Activated CD4-positive, alpha-beta memory T cell treated with anti-CD3 and anti-CD28 coated beads, Interleukin-2, amount 10 ng/mL, durations not matched to agents 7 days and 5 days (primary cell): Measurements from ENCODE around the gene CDX2. TPM values are rescaled to one million over a fixed set of nuclear protein-coding genes. Genes with fewer than 3 reads are reported as not detected.
"Not testable (repeated sequence)": the region's sequence is repeated elsewhere in the genome, so short reads cannot be mapped to it uniquely, and the experiment has no call there.

Source experiments
- CTCF ChIA-PET: fragments of 350-600 bp; sonication (Branson Sonifier 250); formaldehyde crosslinking; loops from one replicate; lab custom pipeline; 2021; ENCODE audit warnings: antibody characterized with exemption, inconsistent platforms; lab: Charles Lee
- POLR2A ChIA-PET: fragments of 350-600 bp; sonication (Branson Sonifier 250); formaldehyde crosslinking; loops from one replicate; lab custom pipeline; 2021; ENCODE audit warnings: antibody characterized with exemption; lab: Charles Lee
- DNase-seq: peaks from one replicate; pipeline ENCODE4 v3.0.0-alpha.2; 2020
- H3K27ac Mint-ChIP-seq: one replicate; pipeline ENCODE4 v1.8.0; 2021; ENCODE audit warnings: mild to moderate bottlenecking, mixed read lengths
- H3K27me3 Mint-ChIP-seq: one replicate; pipeline ENCODE4 v1.8.0; 2021; ENCODE audit warnings: mixed read lengths
- H3K36me3 Mint-ChIP-seq: one replicate; pipeline ENCODE4 v1.8.0; 2021; ENCODE audit warnings: low read depth, mixed read lengths
- H3K4me1 Mint-ChIP-seq: one replicate; pipeline ENCODE4 v1.8.0; 2021; ENCODE audit warnings: mixed read lengths
- H3K4me3 Mint-ChIP-seq: one replicate; pipeline ENCODE4 v1.8.0; 2021; ENCODE audit warnings: mild to moderate bottlenecking, mixed read lengths
- H3K9me3 Mint-ChIP-seq: one replicate; pipeline ENCODE4 v1.8.0; 2021; ENCODE audit warnings: mixed read lengths
- total RNA-seq, 2 experiments: library from RNA; stranded (reverse); gene quantifications; one replicate each; pipeline ENCODE4 v1.2.3, GENCODE V29; 2021

The CDX2 gene, protein sequence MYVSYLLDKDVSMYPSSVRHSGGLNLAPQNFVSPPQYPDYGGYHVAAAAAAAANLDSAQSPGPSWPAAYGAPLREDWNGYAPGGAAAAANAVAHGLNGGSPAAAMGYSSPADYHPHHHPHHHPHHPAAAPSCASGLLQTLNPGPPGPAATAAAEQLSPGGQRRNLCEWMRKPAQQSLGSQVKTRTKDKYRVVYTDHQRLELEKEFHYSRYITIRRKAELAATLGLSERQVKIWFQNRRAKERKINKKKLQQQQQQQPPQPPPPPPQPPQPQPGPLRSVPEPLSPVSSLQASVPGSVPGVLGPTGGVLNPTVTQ
- not detected for total RNA-seq

- Mint-ChIP-seq H3K4me1 (peaks cover 6% of the 10 kb centered on the region), H3K4me3 (no peak within 1 kb of the TSS), H3K27me3 (peaks cover 76% of the 10 kb centered on the region), H3K27ac (peak within 1 kb of the TSS; percentile 18), H3K9me3 (no peaks in the 10 kb centered on the region), H3K36me3 (peaks cover 3% of the 10 kb centered on the region)
- CTCF ChIA-PET = interaction anchor here (1.0 to 1.4 kb wide), 4 partner anchors 13 to 139 kb away, joined by 3 to 4 read pairs (median 4); no protein-coding TSS in a partner anchor
- POLR2A ChIA-PET = no interaction called here
- DNase-seq = no peak
These were observed at the start of gene CDX2 for GRCh38 chr13:27969082-27969865. TSS of gene CDX2 (minus strand) at chr13:27969315. CDS start at chr13:27969006, 309 bp downstream.

DNA sequence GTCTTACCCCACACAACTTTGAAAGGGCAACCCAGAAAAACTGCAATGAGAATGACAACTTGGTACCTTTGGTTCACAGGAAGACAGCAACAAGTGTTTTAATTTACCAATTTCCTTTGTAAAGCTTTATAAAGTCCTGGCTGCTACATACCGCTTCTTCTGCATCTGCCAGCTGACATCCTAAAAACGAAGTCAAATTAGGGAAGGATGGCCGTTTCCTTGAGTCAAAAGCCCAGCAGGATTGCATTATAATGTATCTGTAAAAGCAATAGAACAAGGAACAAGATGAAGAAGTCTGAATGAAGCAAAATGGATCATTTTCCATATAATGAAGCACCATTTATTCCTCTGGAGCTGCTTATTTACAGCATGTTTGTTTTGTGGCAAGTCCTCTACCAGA, 45.2 kb upstream of the CDX2 start:
- Mint-ChIP-seq H3K9me3 (no peaks in the 10 kb centered on the region), H3K4me1 (peaks cover 1% of the 10 kb centered on the region), H3K27me3 (peaks cover 11% of the 10 kb centered on the region), H3K36me3 (no peaks in the 10 kb centered on the region), H3K27ac (no peak overlapping the region), H3K4me3 (no peak overlapping the region)
- DNase-seq = no peak
- CTCF ChIA-PET = no interaction called here
- POLR2A ChIA-PET = no interaction called here

DNA sequence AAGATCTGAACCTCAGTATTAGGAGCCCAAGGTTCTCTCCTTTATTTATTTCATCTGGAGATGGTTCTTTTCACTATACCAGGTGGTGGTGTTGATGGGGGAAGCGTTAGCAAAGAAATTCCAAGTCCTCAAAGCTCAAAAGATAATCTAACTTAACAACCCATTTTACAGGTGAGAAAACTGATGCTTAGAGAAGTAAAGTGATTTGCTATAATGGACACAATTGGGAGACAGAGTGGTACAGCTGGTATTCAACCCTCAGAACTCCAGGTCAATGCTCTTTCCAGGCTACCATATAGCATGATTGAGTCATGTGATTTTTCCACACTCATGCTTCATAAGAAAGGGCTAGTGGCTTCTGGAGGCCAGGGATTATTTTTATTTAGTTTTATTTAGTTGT, 44.4 kb upstream of the CDX2 start:
- H3K4me1 Mint-ChIP-seq = peaks cover 1% of the 10 kb centered on the region
- H3K27me3 Mint-ChIP-seq = peaks cover 11% of the 10 kb centered on the region
- H3K27ac Mint-ChIP-seq = no peak overlapping the region
- no peaks in the 10 kb centered on the region for H3K9me3 Mint-ChIP-seq
- ChIA-PET CTCF (no interaction called here), POLR2A (no interaction called here)
- H3K4me3 Mint-ChIP-seq = no peak overlapping the region
- DNase-seq = no peak
- H3K36me3 Mint-ChIP-seq = no peaks in the 10 kb centered on the region

DNA sequence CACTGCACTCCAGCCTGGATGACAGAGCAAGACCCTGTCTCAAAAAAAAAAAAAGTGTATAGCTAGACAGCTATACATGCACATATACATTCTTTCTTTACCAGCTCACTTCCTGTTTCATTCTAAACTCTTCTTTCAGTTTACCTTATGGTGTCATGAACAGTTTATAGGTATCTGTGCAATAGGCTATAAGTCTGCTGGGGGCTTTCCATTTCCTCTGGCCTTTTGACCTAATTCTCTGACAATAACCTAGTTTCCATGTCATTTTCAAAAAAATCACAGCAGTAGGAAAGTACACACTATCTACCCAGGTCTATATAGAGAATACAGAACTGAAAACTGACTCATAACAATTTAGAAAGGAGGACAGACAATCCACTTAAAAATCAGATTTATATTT, 43.8 kb upstream of the CDX2 start:
- H3K27ac Mint-ChIP-seq = no peak overlapping the region
- ChIA-PET POLR2A (no interaction called here), CTCF (no interaction called here)
- peaks cover 11% of the 10 kb centered on the region for H3K27me3 Mint-ChIP-seq
- no peak for DNase-seq
- H3K4me3 Mint-ChIP-seq = no peak overlapping the region
- H3K4me1 Mint-ChIP-seq = peaks cover 1% of the 10 kb centered on the region
- H3K36me3 Mint-ChIP-seq = no peaks in the 10 kb centered on the region
- H3K9me3 Mint-ChIP-seq = no peaks in the 10 kb centered on the region

- DNase-seq = no peak
- no peaks in the 10 kb centered on the region for H3K36me3 Mint-ChIP-seq
- no peaks in the 10 kb centered on the region for H3K9me3 Mint-ChIP-seq
- H3K4me1 Mint-ChIP-seq = peaks cover 1% of the 10 kb centered on the region
- no peak overlapping the region for H3K4me3 Mint-ChIP-seq
- ChIA-PET POLR2A (no interaction called here), CTCF (no interaction called here)
- H3K27ac Mint-ChIP-seq = no peak overlapping the region
- peaks cover 11% of the 10 kb centered on the region for H3K27me3 Mint-ChIP-seq
These were observed 43.3 kb upstream of the CDX2 start for GRCh38 chr13:28012383-28012782.

DNA sequence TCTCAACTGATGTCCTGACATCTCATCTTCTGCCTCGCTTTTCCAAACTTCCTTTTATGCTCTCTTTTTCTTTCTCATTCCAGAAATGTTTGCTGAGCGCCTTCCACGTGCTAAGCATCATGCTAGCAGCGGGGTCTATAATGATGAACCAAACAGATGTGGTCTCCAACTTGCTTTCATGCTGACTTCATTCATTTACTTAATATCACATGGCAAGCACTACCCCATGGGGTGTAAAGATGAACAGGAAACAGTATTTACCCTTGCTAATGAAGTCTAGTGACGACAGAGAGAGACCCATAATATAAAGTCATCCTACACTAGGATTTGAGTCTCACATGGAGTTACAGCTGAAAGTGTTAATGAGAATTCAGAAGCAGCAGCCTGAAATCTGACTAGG, 40.9 kb upstream of the CDX2 start:
- Mint-ChIP-seq H3K4me1 (peaks cover 1% of the 10 kb centered on the region), H3K4me3 (no peak overlapping the region)

DNA sequence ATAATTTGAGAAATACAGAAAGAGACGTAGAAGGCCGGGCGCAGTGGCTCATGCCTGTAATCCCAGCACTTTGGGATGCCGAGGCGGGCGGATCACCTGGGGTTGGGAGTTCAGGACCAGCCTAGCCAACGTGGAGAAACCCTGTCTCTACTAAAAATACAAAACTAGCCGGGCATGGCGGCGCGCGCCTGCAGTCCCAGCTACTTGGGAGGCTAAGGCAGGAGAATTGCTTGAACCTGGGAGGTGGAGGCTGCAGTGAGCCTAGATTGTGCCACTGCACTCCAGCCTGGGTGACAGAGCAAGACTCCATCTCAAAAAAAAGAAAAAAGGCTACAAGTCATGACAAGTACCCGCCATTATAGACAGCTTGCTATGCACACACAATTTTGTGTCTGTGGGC, 35.9 kb upstream of the CDX2 start:
- CTCF ChIA-PET, H3K9me3 Mint-ChIP-seq: not testable (repeated sequence)

More for the DNA sequence above, 40.9 kb upstream of the CDX2 start:
- POLR2A ChIA-PET = no interaction called here
- Mint-ChIP-seq H3K36me3 (no peaks in the 10 kb centered on the region), H3K9me3 (no peaks in the 10 kb centered on the region), H3K27ac (no peak overlapping the region), H3K27me3 (peaks cover 5% of the 10 kb centered on the region)
- CTCF ChIA-PET = no interaction called here
- no peak for DNase-seq

GRCh38 chr13:28002886-28003698, 34.0 kb upstream of the CDX2 start:
- no peak overlapping the region for H3K27ac Mint-ChIP-seq
- no peaks in the 10 kb centered on the region for H3K36me3 Mint-ChIP-seq
- DNase-seq = no peak
- H3K4me1 Mint-ChIP-seq = no peaks in the 10 kb centered on the region
- POLR2A ChIA-PET = no interaction called here
- no peak overlapping the region for H3K4me3 Mint-ChIP-seq
- H3K27me3 Mint-ChIP-seq = no peaks in the 10 kb centered on the region
- no peaks in the 10 kb centered on the region for H3K9me3 Mint-ChIP-seq
- CTCF ChIA-PET = interaction anchor here (0.6 to 1.9 kb wide), 3 partner anchors 19 to 641 kb away, joined by 3 to 8 read pairs (median 4); no protein-coding TSS in a partner anchor

More for the DNA sequence above, 35.9 kb upstream of the CDX2 start:
- DNase-seq, H3K27ac Mint-ChIP-seq, H3K27me3 Mint-ChIP-seq, POLR2A ChIA-PET, H3K36me3 Mint-ChIP-seq, H3K4me3 Mint-ChIP-seq, H3K4me1 Mint-ChIP-seq: not testable (repeated sequence)

DNA sequence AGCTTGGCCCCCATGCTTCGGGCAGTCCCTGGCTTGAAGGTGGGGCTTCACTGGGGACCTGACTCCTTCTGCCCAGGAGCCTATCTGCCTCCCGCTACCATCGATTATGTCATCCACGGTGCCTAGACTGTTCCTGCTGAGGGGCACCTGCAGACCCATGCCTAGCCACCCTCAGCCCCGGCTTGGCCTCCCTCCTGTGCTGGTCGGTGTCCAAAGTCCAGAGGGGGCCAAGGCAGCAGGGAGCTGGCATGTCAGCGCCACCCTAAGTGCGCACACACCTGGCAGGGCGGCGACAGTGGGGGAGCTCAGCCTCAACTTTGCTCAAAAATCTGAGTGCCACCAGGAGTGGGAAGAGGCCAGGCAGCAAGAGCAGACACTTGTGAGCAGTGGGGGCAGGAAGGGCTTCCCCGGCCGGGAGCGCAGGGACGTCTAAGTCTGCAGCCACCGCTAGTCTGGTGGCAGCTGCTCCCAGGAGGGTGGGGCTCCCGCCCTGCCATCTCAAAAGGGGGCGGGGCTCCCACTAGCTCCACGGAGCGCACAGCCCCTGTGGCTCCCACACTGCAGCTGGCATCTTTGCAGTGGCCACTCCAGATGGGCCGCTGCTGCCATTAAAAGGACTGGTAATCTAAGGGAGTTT, 32.8 kb upstream of the CDX2 start:
- POLR2A ChIA-PET = no interaction called here
- Mint-ChIP-seq H3K4me1 (no peaks in the 10 kb centered on the region), H3K27ac (no peak overlapping the region), H3K36me3 (no peaks in the 10 kb centered on the region), H3K4me3 (no peak overlapping the region), H3K27me3 (no peaks in the 10 kb centered on the region), H3K9me3 (no peaks in the 10 kb centered on the region)
- DNase-seq = no peak
- CTCF ChIA-PET = no interaction called here

DNA sequence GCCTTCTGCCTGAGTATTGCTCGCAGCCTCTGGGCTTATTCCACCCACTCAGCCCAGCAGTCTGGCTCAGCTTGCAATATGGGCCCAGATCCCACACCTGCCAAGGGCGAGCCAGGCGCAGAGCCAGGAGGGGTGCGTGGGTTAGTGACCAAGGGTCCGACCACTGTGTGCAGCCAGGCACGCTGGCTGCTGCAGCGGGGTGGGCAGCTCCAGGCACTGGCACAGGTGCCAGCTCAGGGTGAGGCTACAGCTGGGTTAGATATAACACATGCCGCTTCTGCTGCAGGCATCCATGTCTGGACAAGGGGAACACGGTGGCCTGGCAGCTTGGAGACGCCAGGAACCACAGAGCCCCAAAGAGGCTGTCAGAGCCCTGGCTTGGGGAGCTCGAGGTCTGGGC, 31.9 kb upstream of the CDX2 start:
- H3K4me3 Mint-ChIP-seq = no peak overlapping the region
- no peak overlapping the region for H3K27ac Mint-ChIP-seq
- CTCF ChIA-PET = no interaction called here
- no peaks in the 10 kb centered on the region for H3K27me3 Mint-ChIP-seq
- no peaks in the 10 kb centered on the region for H3K9me3 Mint-ChIP-seq
- POLR2A ChIA-PET = no interaction called here
- DNase-seq = no peak
- no peaks in the 10 kb centered on the region for H3K4me1 Mint-ChIP-seq
- no peaks in the 10 kb centered on the region for H3K36me3 Mint-ChIP-seq

GRCh38 chr13:28000567-28000966, 31.5 kb upstream of the CDX2 start:
- no peaks in the 10 kb centered on the region for H3K9me3 Mint-ChIP-seq
- DNase-seq = no peak
- H3K27ac Mint-ChIP-seq = no peak overlapping the region
- H3K27me3 Mint-ChIP-seq = no peaks in the 10 kb centered on the region
- H3K36me3 Mint-ChIP-seq = no peaks in the 10 kb centered on the region
- ChIA-PET CTCF (no interaction called here), POLR2A (no interaction called here)
- no peaks in the 10 kb centered on the region for H3K4me1 Mint-ChIP-seq
- no peak overlapping the region for H3K4me3 Mint-ChIP-seq

DNA sequence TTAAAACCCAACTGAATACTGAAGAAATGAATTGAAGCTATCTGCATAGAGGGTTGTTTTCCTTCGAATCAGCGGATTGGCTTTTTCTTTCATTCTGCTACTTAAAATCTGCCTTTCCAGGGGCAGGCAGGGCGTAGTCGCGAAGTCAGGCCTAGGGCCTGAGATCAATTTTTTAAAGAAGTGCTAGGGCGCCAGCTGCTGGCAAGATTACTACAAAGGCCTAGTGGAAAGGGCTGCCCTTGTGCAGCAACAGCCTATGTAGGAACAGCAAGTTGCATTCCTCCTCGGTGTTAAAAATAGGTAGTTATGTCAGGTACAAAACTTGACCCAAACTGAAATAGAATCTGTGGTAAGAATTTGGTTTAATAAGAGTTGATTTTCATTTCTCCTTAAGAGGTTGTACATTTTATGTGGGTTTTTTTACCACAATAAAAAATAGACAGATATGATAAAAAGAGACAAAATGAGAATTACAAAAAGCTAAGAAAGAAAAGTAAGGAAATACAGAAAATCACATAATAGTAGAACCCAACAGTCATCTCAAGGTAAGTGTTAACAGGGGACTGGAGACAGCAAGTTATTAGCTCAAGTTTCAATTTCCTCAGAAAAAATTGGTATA, 28.9 kb upstream of the CDX2 start:
- POLR2A ChIA-PET = no interaction called here
- no peaks in the 10 kb centered on the region for H3K27me3 Mint-ChIP-seq
- CTCF ChIA-PET = no interaction called here
- H3K36me3 Mint-ChIP-seq = no peaks in the 10 kb centered on the region
- no peak overlapping the region for H3K27ac Mint-ChIP-seq
- H3K9me3 Mint-ChIP-seq = no peaks in the 10 kb centered on the region
- DNase-seq = peak; percentile 35
- no peaks in the 10 kb centered on the region for H3K4me1 Mint-ChIP-seq
- H3K4me3 Mint-ChIP-seq = no peak overlapping the region
